Upper lobe of left lung (tissue), 6 donors: ENCODE data around the gene LRRC56. TPM values are rescaled to one million over a fixed set of nuclear protein-coding genes. Genes with fewer than 3 reads are reported as not detected.
A peak's percentile ranks its signal among the peaks of the same experiment; 100 is the strongest.

Experiments used
- ATAC-seq, 2 donors: fragments of 200-7000 bp; cut with Tn5 transposase; one replicate each; pipeline ENCODE4 v1.9.1; 2022; ENCODE audit warnings: mild to moderate bottlenecking in 2 of 2, moderate library complexity in 2 of 2; ENCODE audit not compliant: low FRiP score in 2 of 2
- DNase-seq, 2 donors: peaks; one replicate each; pipeline ENCODE4 v3.0.0-alpha.2; 2019 to 2020
- H3K27ac ChIP-seq, 4 donors: fragments of 200-600 bp; sonication (generic); one replicate each; pipeline ENCODE4 v1.5.1; 2016 to 2019
- H3K27me3 ChIP-seq, 4 donors: fragments of 200-600 bp; sonication (generic); one replicate each; pipeline ENCODE4 v1.5.1; 2017 to 2019
- H3K36me3 ChIP-seq, 4 donors: fragments of 200-600 bp; sonication (generic); one replicate each; pipeline ENCODE4 v1.5.1; 2016 to 2019
- H3K4me1 ChIP-seq, 4 donors: fragments of 200-600 bp; sonication (generic); one replicate each; pipeline ENCODE4 v1.5.1; 2018 to 2019
- H3K4me3 ChIP-seq, 4 donors: fragments of 200-600 bp; sonication (generic); one replicate each; pipeline ENCODE4 v1.5.1; 2017 to 2019; ENCODE audit warnings: mild to moderate bottlenecking in 2 of 4, moderate library complexity in 1 of 4
- H3K9me3 ChIP-seq, 4 donors: fragments of 200-600 bp; sonication (generic); one replicate each; pipeline ENCODE4 v1.5.1; 2018 to 2019
- EP300 ChIP-seq, 4 donors: sonication (generic); formaldehyde crosslinking; IDR thresholded peaks; one replicate each; pipeline ENCODE4 v1.5.1; 2017; ENCODE audit warnings: antibody characterized with exemption in 4 of 4, control low read depth in 2 of 4
- POLR2A ChIP-seq, 4 donors: fragments of 450-650 bp; IDR thresholded peaks; one replicate each; pipeline ENCODE4 v1.5.1; 2016 to 2017; ENCODE audit warnings: antibody characterized with exemption in 4 of 4, mild to moderate bottlenecking in 2 of 4
- POLR2AphosphoS5 ChIP-seq, 2 donors: sonication (generic); formaldehyde crosslinking; IDR thresholded peaks; one replicate each; pipeline ENCODE4 v1.5.1; 2017; ENCODE audit warnings: antibody characterized with exemption in 2 of 2
- WGBS, 2 donors: methylation state at CpG; one replicate each; pipeline ENCODE4 v1.1.5; 2017 to 2018; 5-methylcytosine and 5-hydroxymethylcytosine counted together
- total RNA-seq, 6 donors: library from RNA; depleted of rRNA in 4 of 6; stranded (reverse); fragments of >200 nt in 4 of 6; gene quantifications; one replicate each; pipeline versions ENCODE4 v1.1.0 to v1.2.1, GENCODE V29; 2016 to 2021
- TF ChIP-seq, protein P1 (sequence below), 6 experiments: fragments of 450-650 bp in 4 of 6; fragments of 200-600 bp in 2 of 6; sonication (generic) in 2 of 6; IDR thresholded peaks; one replicate each; pipeline ENCODE4 v1.5.1; 2016 to 2019; ENCODE audit warnings: antibody characterized with exemption in 6 of 6
- donor health status: DM: no; HTN: no; CAD: no; lungs with moderate emphysema.
- donor health status: DM: no; HTN: yes; CAD: no; lungs with severe emphysema.

LRRC56 gene
- total RNA-seq, 6 donors from 2014 or later: 3.5 to 11.5 (median 5.8) TPM

DNA sequence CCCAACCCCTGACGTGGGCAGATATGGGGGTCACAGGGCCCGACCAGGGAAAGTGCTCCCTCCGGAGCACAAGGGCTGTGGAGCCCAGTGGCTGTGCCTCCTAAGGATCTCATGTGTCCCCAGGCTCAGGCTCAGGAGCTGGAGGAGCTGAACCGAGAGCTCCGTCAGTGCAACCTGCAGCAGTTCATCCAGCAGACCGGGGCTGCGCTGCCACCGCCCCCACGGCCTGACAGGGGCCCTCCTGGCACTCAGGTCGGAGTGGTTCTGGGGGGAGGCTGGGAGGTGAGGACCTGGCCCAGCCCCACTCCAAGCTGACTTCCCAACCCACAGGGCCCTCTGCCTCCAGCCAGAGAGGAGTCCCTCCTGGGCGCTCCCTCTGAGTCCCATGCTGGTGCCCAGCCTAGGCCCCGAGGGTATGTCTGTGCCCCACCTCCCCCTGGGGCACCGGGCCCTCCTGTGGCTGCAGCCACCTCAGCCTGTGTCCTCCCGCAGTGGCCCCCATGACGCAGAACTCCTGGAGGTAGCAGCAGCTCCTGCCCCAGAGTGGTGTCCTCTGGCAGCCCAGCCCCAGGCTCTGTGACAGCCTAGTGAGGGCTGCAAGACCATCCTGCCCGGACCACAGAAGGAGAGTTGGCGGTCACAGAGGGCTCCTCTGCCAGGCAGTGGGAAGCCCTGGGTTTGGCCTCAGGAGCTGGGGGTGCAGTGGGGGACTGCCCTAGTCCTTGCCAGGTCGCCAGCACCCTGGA lies 25.9 kb downstream of the LRRC56 start:
- Histone ChIP-seq H3K36me3 (peaks cover 0 to 14% (median 0%) of the 10 kb centered on the region in 4 donors), H3K4me3 (peak overlapping the region in 1 of 4 donors; percentile 2), H3K4me1 (peaks cover 24 to 67% (median 47%) of the 10 kb centered on the region in 4 donors), H3K27me3 (peaks cover 0 to 5% (median 0%) of the 10 kb centered on the region in 4 donors), H3K27ac (peak overlapping the region in 3 of 4 donors; percentile 18 to 92 (median 19)), H3K9me3 (no peaks in the 10 kb centered on the region)
- 83 to 96% methylated on average over 5 to 16 of the region's 18 CpGs for WGBS, 2 donors
- DNase-seq (peak in 1 of 2 donors; percentile 68), ATAC-seq (no peak)
- TF ChIP-seq POLR2A (IDR thresholded peaks at IDR 0.05) (no peak), EP300 (IDR thresholded peaks at IDR 0.05) (no peak), POLR2AphosphoS5 (IDR thresholded peaks at IDR 0.05) (no peak)
- TF ChIP-seq, protein P1, sequence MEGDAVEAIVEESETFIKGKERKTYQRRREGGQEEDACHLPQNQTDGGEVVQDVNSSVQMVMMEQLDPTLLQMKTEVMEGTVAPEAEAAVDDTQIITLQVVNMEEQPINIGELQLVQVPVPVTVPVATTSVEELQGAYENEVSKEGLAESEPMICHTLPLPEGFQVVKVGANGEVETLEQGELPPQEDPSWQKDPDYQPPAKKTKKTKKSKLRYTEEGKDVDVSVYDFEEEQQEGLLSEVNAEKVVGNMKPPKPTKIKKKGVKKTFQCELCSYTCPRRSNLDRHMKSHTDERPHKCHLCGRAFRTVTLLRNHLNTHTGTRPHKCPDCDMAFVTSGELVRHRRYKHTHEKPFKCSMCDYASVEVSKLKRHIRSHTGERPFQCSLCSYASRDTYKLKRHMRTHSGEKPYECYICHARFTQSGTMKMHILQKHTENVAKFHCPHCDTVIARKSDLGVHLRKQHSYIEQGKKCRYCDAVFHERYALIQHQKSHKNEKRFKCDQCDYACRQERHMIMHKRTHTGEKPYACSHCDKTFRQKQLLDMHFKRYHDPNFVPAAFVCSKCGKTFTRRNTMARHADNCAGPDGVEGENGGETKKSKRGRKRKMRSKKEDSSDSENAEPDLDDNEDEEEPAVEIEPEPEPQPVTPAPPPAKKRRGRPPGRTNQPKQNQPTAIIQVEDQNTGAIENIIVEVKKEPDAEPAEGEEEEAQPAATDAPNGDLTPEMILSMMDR (IDR thresholded peaks at IDR 0.05): no peak

DNA sequence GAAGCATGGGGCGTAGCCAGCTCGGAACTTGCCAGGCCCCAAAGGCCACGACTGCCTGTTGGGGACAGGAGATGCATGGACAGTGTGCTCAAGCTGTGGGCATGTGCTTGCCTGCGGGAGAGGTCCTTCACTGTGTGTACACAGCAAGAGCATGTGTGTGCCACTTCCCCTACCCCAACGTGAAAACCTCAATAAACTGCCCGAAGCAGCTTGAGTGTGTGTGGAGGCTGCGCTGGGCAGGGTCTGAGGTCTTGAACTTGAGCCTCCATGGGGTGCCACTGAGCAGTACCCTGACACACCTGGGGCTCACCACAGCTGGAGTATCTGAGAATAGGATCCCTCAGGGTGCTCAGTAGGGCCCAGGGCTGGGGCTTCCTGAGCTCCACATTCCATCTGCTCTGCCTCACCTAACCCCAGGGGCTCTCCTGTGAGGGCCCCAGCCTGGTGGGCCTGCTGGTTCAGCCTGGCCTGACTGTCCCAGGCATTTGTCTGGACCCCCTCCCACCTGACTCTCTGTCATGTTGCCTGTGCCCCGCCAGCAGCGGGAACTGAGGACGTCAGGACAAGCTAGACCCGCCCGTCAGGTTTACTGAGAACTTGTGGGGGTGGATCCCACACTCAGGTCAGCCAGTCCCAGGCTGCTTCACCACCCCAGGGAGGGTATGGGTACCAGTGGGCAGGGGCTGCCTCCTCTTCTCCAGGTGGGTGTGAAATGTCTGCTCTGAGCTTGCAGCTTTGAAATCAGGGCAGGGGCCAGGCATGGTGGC lies 26.7 kb downstream of the LRRC56 start:
- no peak for ATAC-seq
- WGBS, 2 donors: 54 to 77% methylated on average over 3 to 10 of the region's 12 CpGs
- Histone ChIP-seq H3K4me3 (no peak overlapping the region), H3K9me3 (no peaks in the 10 kb centered on the region), H3K27ac (peak overlapping the region in 2 of 4 donors; percentile 18 to 54), H3K4me1 (peaks cover 25 to 71% (median 49%) of the 10 kb centered on the region in 4 donors), H3K36me3 (peaks cover 0 to 14% (median 0%) of the 10 kb centered on the region in 4 donors), H3K27me3 (peaks cover 0 to 5% (median 0%) of the 10 kb centered on the region in 4 donors)
- no peak for TF ChIP-seq POLR2AphosphoS5 (IDR thresholded peaks at IDR 0.05)
- TF ChIP-seq, protein P1 (IDR thresholded peaks at IDR 0.05): no peak
- TF ChIP-seq EP300 (IDR thresholded peaks at IDR 0.05): no peak
- TF ChIP-seq POLR2A (IDR thresholded peaks at IDR 0.05): no peak
- DNase-seq: peak; percentile 47 to 64

DNA sequence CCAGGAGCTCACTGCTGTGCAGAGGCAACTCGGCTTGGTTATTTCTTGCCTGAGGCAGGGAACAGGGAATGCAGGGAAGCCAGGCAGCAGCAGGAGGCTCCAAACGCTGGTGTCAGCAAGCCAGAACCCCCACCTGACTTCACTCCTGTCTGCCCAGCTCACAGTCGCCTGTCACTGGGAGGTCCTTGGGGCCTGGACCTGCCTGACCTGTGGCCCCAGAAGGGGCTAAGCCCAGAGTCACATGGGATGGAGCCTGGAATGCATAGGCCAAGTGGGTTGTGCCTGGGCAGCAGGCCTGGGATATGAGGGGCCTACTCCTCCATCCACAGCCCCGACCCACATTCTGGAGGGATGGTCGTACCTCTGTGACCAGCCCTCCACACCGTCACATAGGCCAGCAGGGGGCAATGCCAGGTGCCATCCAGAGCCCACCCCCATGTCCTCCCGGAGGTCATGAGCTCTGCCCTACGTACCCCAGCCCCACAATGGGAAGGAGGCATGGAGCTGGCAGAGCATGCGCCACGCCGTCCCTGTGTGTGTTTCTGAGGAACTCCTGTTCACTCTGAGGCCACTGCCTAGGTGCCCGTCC lies 28.7 kb downstream of the LRRC56 start:
- no peak for TF ChIP-seq POLR2A (IDR thresholded peaks at IDR 0.05)
- no peak for TF ChIP-seq EP300 (IDR thresholded peaks at IDR 0.05)
- TF ChIP-seq POLR2AphosphoS5 (IDR thresholded peaks at IDR 0.05): no peak
- TF ChIP-seq, protein P1 (IDR thresholded peaks at IDR 0.05): no peak
- H3K4me1 ChIP-seq: peaks cover 26 to 64% (median 45%) of the 10 kb centered on the region in 4 donors
- peak in 1 of 2 donors; percentile 61 for DNase-seq

DNA sequence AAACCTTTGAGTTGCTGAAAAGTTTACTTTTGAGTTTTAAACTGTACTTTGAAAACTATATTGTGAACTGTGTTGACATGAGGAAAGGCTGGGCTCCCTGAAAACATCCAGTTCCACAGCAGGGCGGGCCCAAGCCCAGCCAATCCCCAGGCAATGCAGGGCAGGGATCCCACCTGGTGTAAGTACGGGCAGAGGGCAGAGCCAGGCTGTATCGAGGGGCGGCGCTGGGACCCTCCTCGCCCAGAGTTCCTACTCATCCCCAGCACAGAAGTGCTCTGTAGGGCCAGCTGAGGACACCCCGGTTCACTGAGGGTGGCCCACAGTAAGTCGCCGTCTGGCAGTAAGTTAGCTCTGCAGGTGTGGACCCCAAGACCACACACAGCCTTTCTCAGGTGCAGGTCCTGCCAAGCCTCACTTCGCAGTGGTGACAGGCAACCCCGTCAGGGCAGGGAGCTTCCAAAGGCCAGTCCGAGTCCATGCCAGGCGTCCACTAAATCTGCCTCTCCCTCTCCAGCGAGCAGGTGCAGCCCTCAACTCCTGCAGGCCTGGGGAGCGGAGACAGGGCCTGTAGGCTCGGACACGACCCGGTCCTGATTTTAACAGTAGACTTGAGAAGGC lies 29.8 kb downstream of the LRRC56 start:
- Histone ChIP-seq H3K4me1 (peaks cover 18 to 53% (median 37%) of the 10 kb centered on the region in 4 donors), H3K27ac (peak overlapping the region; percentile 67 to 88 (median 76)), H3K4me3 (peak overlapping the region in 3 of 4 donors; percentile 58 to 79 (median 74)), H3K36me3 (peaks cover 0 to 14% (median 0%) of the 10 kb centered on the region in 4 donors), H3K9me3 (no peaks in the 10 kb centered on the region), H3K27me3 (no peaks in the 10 kb centered on the region)
- WGBS, 2 donors: 75 to 85% methylated on average over 8 to 18 of the region's 18 CpGs
- TF ChIP-seq POLR2A (IDR thresholded peaks at IDR 0.05) (peak in 1 of 4 donors; percentile 34), POLR2AphosphoS5 (IDR thresholded peaks at IDR 0.05) (no peak), EP300 (IDR thresholded peaks at IDR 0.05) (no peak)
- TF ChIP-seq, protein P1 (IDR thresholded peaks at IDR 0.05): no peak
- no peak for ATAC-seq
- peak in 1 of 2 donors; percentile 78 for DNase-seq

More for the DNA sequence above, 28.7 kb downstream of the LRRC56 start:
- Histone ChIP-seq H3K27me3 (no peaks in the 10 kb centered on the region), H3K9me3 (no peaks in the 10 kb centered on the region), H3K36me3 (peaks cover 0 to 14% (median 0%) of the 10 kb centered on the region in 4 donors), H3K4me3 (no peak overlapping the region), H3K27ac (peak overlapping the region in 1 of 4 donors; percentile 48)
- no peak for ATAC-seq
- WGBS, 2 donors: 86 to 87% methylated on average over 9 to 12 of the region's 12 CpGs
